Uterus (tissue), 4 donors: ENCODE measurements around the gene ADARB1. TPM values are rescaled to one million over a fixed set of nuclear protein-coding genes. Genes with fewer than 3 reads are reported as not detected.

Source experiments
- DNase-seq, 2 donors: peaks; one replicate each; pipeline ENCODE4 v3.0.0-alpha.2; 2019 to 2020
- H3K27ac ChIP-seq, 2 donors: fragments of 200-600 bp; sonication (generic); 1 replicate in 1 of 2; 2 replicates in 1 of 2; pipeline ENCODE4 v1.5.1; 2016 to 2018
- H3K27me3 ChIP-seq, 2 donors: fragments of 200-600 bp; sonication (generic); one replicate each; pipeline ENCODE4 v1.5.1; 2018 to 2019; ENCODE audit warnings: control low read depth in 1 of 2
- H3K36me3 ChIP-seq, 2 donors: fragments of 200-600 bp; sonication (generic); one replicate each; pipeline ENCODE4 v1.5.1; 2019; ENCODE audit warnings: control low read depth in 1 of 2
- H3K4me1 ChIP-seq, 2 donors: fragments of 200-600 bp; sonication (generic); one replicate each; pipeline ENCODE4 v1.5.1; 2018 to 2019; ENCODE audit warnings: control low read depth in 1 of 2
- H3K4me3 ChIP-seq, 2 donors: fragments of 200-600 bp; sonication (generic); 1 replicate in 1 of 2; 2 replicates in 1 of 2; pipeline ENCODE4 v1.5.1; 2018 to 2019; ENCODE audit warnings: mild to moderate bottlenecking in 1 of 2
- H3K9me3 ChIP-seq, 2 donors: fragments of 200-600 bp; sonication (generic); one replicate each; pipeline ENCODE4 v1.5.1; 2019; ENCODE audit warnings: control low read depth in 1 of 2
- POLR2A ChIP-seq, 2 donors: fragments of 450-650 bp; IDR thresholded peaks; one replicate each; pipeline ENCODE4 v1.6.1; 2016; ENCODE audit warnings: antibody characterized with exemption in 2 of 2, mild to moderate bottlenecking in 1 of 2, moderate library complexity in 1 of 2
- intact Hi-C: fragments of 100-400 bp; cut with DNase I; formaldehyde crosslinking; loops from one replicate; pipeline ENCODE4 v1.15.1; 2023; ENCODE audit warnings: low total_unique reads
- total RNA-seq, 4 donors: library from RNA; depleted of rRNA in 3 of 4; stranded (reverse); fragments of >200 nt in 3 of 4; gene quantifications; one replicate each; pipeline versions ENCODE4 v1.1.0 to v1.2.4, GENCODE V29; 2014 to 2023
- TF ChIP-seq, protein P1 (sequence below), 4 experiments: fragments of 200-600 bp in 2 of 4; fragments of 450-650 bp in 2 of 4; sonication (generic) in 2 of 4; IDR thresholded peaks; one replicate each; pipeline ENCODE4 v1.5.1; 2016 to 2019; ENCODE audit warnings: antibody characterized with exemption in 4 of 4, mild to moderate bottlenecking in 2 of 4, moderate library complexity in 1 of 4
- donor health status: DM: yes; HTN: yes; CAD: no.

The ADARB1 gene
- total RNA-seq, 4 donors from 2014 or later, result 21.8 to 69.6 (median 43.3) TPM

DNA sequence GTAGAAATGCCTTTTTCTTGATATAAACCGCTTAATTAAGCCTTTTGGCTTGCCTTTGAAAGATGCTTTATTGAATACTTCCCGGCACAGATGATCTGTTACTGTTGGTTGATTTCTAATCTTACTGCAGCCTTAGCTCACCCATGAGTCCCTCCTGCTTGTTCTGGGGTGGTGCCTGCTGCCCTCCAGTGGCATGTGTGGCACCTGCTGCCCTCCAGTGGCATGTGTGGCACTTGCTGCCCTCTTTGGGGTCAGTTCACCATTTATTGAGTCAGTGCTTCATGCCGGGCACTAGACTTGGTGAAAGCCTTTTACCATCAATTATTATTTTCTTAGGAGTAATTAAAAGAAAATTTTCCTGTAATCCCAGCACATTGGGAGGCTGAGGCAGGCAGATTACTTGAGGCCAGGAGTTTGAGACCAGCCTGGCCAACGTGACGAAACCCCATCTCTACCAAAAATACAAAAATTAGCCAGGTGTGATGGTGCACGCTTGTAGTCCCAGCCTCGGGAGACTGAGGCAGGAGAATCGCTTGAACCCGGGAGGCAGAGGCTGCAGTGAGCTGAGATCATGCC is 54.3 kb downstream of the ADARB1 start:
- H3K27ac ChIP-seq, result peak overlapping the region; percentile 77 to 91
- H3K36me3 ChIP-seq, result no peaks in the 10 kb centered on the region
- DNase-seq, result peak; percentile 64 to 70
- no peaks in the 10 kb centered on the region for H3K9me3 ChIP-seq
- intact Hi-C loops, result no loop called here
- TF ChIP-seq, protein P1, sequence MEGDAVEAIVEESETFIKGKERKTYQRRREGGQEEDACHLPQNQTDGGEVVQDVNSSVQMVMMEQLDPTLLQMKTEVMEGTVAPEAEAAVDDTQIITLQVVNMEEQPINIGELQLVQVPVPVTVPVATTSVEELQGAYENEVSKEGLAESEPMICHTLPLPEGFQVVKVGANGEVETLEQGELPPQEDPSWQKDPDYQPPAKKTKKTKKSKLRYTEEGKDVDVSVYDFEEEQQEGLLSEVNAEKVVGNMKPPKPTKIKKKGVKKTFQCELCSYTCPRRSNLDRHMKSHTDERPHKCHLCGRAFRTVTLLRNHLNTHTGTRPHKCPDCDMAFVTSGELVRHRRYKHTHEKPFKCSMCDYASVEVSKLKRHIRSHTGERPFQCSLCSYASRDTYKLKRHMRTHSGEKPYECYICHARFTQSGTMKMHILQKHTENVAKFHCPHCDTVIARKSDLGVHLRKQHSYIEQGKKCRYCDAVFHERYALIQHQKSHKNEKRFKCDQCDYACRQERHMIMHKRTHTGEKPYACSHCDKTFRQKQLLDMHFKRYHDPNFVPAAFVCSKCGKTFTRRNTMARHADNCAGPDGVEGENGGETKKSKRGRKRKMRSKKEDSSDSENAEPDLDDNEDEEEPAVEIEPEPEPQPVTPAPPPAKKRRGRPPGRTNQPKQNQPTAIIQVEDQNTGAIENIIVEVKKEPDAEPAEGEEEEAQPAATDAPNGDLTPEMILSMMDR (IDR thresholded peaks at IDR 0.05), result peak; percentile 72 to 91 (median 83)
- no peak for TF ChIP-seq POLR2A (IDR thresholded peaks at IDR 0.05)
- no peaks in the 10 kb centered on the region for H3K27me3 ChIP-seq
- H3K4me1 ChIP-seq, result peaks cover 0 to 18% of the 10 kb centered on the region in 2 donors
- no peak overlapping the region for H3K4me3 ChIP-seq

DNA sequence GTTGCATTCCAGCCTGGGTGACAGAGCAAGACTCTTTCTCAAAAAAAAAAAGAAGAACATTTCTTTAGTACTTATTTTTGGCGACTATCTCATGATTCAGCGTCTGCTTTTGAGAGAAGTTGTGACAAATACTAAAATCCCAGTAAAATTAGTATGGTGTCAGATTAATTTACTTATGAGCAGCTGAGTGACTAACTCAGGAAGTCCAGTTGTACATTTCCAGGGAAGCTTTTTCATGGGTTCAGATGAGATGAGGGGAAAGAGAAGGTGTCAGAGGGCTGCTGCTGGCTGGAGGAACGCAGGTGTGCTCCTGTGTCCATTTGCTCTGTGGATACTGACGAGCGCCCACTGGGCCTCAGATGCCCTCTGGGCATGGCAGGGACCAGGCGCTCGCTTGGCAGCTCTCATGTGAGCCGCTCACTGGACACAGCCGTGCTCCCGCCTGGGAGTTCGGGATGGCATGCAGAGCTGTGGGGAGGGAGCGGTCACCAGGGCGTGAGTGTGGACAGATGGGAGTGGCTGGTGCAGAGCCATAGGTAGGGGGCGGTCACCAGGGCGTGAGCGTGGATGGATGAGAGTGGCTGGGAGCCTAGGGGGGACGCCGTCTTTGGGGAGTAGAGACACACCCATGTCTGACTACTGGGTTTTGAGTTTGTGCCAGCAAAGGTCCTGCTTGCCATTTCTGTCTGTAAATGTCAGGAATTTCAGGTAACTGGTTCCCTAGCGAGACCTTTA is 55.0 kb downstream of the ADARB1 start:
- Histone ChIP-seq H3K27ac (peak overlapping the region; percentile 77 to 91), H3K9me3 (no peaks in the 10 kb centered on the region), H3K27me3 (no peaks in the 10 kb centered on the region), H3K36me3 (no peaks in the 10 kb centered on the region), H3K4me3 (no peak overlapping the region), H3K4me1 (peaks cover 0 to 18% of the 10 kb centered on the region in 2 donors)
- intact Hi-C loops, result no loop called here
- DNase-seq, result no peak
- no peak for TF ChIP-seq POLR2A (IDR thresholded peaks at IDR 0.05)
- TF ChIP-seq, protein P1 (IDR thresholded peaks at IDR 0.05), result no peak

DNA sequence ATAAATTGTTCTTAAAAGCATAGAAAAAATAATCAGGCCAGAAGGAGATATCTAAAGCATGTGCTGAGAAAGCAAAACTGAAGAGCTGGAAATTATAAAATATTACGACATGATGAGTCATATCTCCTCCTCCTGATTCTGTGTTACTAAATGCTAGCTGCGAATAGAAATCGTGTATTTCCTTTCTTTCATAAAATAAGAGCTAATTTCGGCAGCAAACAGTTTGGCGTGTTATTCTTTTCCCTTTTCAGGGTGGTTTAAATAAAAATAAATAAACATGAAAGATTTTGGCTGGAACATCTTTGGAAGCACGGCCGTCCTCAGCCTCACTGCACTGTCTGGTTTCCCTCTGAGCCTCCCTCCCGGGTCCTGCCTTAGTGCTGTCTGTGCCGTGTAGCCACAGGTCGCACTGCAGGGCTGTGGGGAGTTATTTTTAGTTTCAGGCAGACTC is 56.0 kb downstream of the ADARB1 start:
- intact Hi-C loops, result loop anchor here (10.0 kb wide), 1 partner anchor 56 kb away; the partner anchor contains the start of gene ADARB1
- no peak overlapping the region for H3K4me3 ChIP-seq
- peak overlapping the region; percentile 77 to 91 for H3K27ac ChIP-seq
- H3K4me1 ChIP-seq, result peaks cover 0 to 18% of the 10 kb centered on the region in 2 donors
- no peaks in the 10 kb centered on the region for H3K9me3 ChIP-seq
- H3K36me3 ChIP-seq, result no peaks in the 10 kb centered on the region
- TF ChIP-seq POLR2A (IDR thresholded peaks at IDR 0.05), result no peak
- TF ChIP-seq, protein P1 (IDR thresholded peaks at IDR 0.05), result peak in 1 of 4 experiments; percentile 6
- H3K27me3 ChIP-seq, result no peaks in the 10 kb centered on the region
- peak; percentile 57 to 65 for DNase-seq

DNA sequence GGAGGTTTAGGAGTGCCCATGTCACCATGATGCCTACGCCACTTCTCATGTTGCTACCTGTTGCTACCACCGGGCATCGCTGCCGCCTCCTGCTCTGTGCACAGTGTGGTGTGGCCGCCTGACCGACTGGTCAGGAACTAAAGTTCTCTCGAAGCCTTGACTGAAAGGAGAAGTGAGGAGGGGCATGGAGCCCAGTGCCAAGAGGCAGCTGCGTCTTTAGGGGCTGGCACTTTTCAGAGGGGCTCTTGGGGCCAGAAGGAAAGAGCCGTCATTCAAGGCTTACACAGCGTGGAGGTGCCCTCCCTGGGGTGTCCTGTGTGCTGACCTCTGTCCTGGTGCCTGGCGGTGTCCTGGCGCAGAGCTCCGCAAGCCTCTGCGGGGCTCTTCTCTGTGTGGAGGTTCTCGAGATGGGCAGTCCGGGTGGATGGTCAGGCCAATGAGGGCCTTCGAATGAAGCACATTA is 57.2 kb downstream of the ADARB1 start:
- no peak for TF ChIP-seq POLR2A (IDR thresholded peaks at IDR 0.05)
- TF ChIP-seq, protein P1 (IDR thresholded peaks at IDR 0.05), result no peak
- intact Hi-C loops, result loop anchor here (10.0 kb wide), 1 partner anchor 57 kb away; the partner anchor contains the start of gene ADARB1
- no peaks in the 10 kb centered on the region for H3K27me3 ChIP-seq
- DNase-seq, result no peak
- peaks cover 0 to 18% of the 10 kb centered on the region in 2 donors for H3K4me1 ChIP-seq
- H3K9me3 ChIP-seq, result no peaks in the 10 kb centered on the region
- no peak overlapping the region for H3K4me3 ChIP-seq
- peak overlapping the region; percentile 77 to 91 for H3K27ac ChIP-seq
- H3K36me3 ChIP-seq, result no peaks in the 10 kb centered on the region
